ENCODE results near the gene RGL2.

RGL2 gene

DNA sequence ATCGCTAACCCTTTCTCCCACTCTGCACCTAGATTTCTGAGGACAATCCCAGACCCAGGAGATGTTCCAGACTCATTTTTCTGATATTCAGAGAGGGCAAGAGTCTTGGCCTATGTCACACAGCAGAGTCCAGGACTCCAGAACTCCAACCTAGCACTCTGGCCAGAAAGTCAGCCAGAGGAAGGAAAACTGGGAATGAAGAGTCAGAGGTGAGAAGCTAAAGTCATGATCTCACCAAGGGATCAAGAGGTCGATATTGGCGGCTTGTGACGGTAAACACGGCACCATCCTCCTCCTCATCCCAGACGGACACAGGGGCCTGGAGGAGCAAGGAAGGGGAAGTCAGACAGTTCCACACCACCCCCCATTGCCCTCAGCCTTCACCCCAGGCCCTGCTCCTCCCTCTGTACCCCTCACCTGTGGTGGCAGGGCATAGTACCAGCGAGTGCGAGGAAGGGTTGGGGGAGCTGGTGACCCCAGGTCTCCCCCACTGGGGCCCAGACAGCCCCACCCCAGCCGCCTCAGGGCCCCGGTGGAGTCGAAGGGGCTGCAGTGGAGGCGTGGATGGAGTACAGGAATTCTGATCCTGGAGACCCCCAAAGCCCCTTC lies 1.8 kb downstream of the RGL2 start:
- TF ChIP-seq CTCF (IDR thresholded peaks at IDR 0.05; ENCODE audit: control extremely low read depth, extremely low read depth, low read depth, missing control alignments), result no peak
- ChIA-PET POLR2A (interaction anchor here (1.3 to 3.3 kb wide), 2 partner anchors 20 to 21 kb away, joined by 6 to 17 read pairs; partner anchors contain the start of genes B3GALT4 and ZBTB22), CTCF (interaction anchor here (1.6 to 2.1 kb wide), 2 partner anchors 18 to 19 kb away, joined by 6 to 8 read pairs; partner anchors contain the start of gene B3GALT4)
- DNase-seq (ENCODE audit: extremely low spot score), result no peak

DNA sequence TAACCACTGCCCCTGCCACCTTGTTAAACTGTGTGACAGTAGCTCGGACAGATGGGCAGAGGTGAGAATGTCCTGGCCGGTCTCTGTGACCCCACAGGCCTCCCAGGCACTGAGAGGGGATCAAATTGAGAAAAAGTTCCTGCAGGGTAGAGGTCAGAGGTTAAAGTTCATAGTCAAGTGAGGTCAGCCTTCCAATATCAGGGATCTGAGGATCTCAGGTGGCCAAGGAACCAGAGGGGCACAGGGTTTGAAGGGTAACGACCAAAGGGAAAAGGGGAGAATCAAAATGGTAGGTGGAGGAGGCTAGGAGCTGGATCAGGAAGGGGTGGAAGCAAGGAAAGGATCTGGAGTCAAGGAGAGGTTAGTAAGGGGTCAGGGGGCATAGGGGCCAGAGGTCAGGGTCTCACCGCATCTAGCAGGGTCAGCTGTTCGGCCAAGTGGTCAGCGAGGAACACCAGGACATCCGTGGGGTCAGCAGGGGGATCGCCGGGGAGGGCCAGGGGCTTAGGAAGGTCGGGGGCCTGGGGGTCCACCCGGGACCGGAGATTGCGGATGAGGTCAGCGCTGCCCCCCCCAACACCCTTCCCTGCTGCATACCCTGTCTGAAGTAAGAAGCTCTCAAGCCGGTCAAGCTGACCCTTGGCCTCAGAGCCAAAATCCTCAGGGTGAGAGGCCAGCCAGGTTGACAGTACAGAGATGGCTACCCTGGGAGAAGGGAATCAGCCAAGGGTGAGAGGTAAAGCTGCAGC lies 2.9 kb downstream of the RGL2 start:
- TF ChIP-seq CTCF (IDR thresholded peaks at IDR 0.05; ENCODE audit: control extremely low read depth, extremely low read depth, low read depth, missing control alignments), result no peak
- POLR2A ChIA-PET, result interaction anchor here (1.2 kb wide), 1 partner anchor 24 kb away, joined by 4 read pairs; the partner anchor contains the start of genes RPS18 and VPS52
- CTCF ChIA-PET, result interaction anchor here (1.6 kb wide), 1 partner anchor 17 kb away, joined by 6 read pairs; no protein-coding TSS in a partner anchor
- no peak for DNase-seq (ENCODE audit: extremely low spot score)

- TF ChIP-seq CTCF (IDR thresholded peaks at IDR 0.05; ENCODE audit: control extremely low read depth, extremely low read depth, low read depth, missing control alignments), result no peak
- no peak for DNase-seq (ENCODE audit: extremely low spot score)
- CTCF ChIA-PET, result no interaction called here
- POLR2A ChIA-PET, result no interaction called here
Observed at GRCh38 chr6:33294086-33294823, 4.5 kb downstream of the RGL2 start.

- ChIA-PET POLR2A (no interaction called here), CTCF (interaction anchor here (2.7 kb wide), 1 partner anchor 16 kb away, joined by 8 read pairs; the partner anchor contains the start of gene B3GALT4)
- TF ChIP-seq CTCF (IDR thresholded peaks at IDR 0.05; ENCODE audit: control extremely low read depth, extremely low read depth, low read depth, missing control alignments), result no peak
- DNase-seq (ENCODE audit: extremely low spot score), result no peak
Observed at GRCh38 chr6:33292996-33293682, 5.6 kb downstream of the RGL2 start.

DNA sequence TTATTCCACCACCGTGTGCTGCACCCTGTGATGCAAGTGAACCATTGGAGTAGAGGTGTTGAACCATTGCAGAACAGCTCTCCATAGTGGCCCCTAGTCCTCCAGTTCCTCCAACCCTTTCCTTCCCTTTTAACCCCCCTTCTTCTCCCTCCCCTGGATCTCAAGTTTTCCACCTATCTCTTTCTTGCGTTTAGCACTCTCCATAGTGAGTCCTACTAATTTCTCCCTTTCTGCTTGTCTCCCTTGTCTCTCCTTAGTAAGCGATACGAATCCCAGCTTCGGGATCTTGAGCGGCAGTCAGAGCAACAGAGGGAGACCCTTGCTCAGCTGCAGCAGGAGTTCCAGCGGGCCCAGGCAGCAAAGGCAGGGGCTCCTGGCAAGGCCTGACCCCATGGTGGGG lies 8.3 kb downstream of the RGL2 start:
- no peak for DNase-seq (ENCODE audit: extremely low spot score)
- no peak for TF ChIP-seq CTCF (IDR thresholded peaks at IDR 0.05; ENCODE audit: control extremely low read depth, extremely low read depth, low read depth, missing control alignments)
- ChIA-PET POLR2A (interaction anchor here (0.8 kb wide), 1 partner anchor 23 kb away, joined by 4 read pairs; no protein-coding TSS in a partner anchor), CTCF (interaction anchor here (1.2 to 4.1 kb wide), 7 partner anchors 9 to 410 kb away, joined by 3 to 37 read pairs (median 3); partner anchors contain the start of genes B3GALT4, RPS18 and VPS52)

All from GM10248 (cell line).